Spinal cord (tissue), 10 donors: ENCODE measurements around the gene EGLN3. TPM values are rescaled to one million over a fixed set of nuclear protein-coding genes. Genes with fewer than 3 reads are reported as not detected.
"Not testable (repeated sequence)": the region's sequence is repeated elsewhere in the genome, so short reads cannot be mapped to it uniquely, and the experiment has no call there.

Experiments used
- DNase-seq, 6 donors: peaks; one replicate each; pipeline versions ENCODE4 v3.0.0 to v3.0.0-alpha.2; 2013 to 2015; ENCODE audit warnings: low spot score in 6 of 6, low read depth in 4 of 6
- H3K27ac ChIP-seq: one replicate; pipeline ENCODE4 v1.5.1; 2013; ENCODE audit warnings: low read depth, low read length, control low read depth
- H3K27me3 ChIP-seq: one replicate; pipeline ENCODE4 v1.6.1; 2013; ENCODE audit warnings: low read length; ENCODE audit not compliant: control insufficient read depth, insufficient read depth
- H3K36me3 ChIP-seq: one replicate; pipeline ENCODE4 v1.6.1; 2013; ENCODE audit warnings: low read length; ENCODE audit not compliant: control insufficient read depth, insufficient read depth
- H3K4me1 ChIP-seq: one replicate; pipeline ENCODE4 v1.6.1; 2013; ENCODE audit warnings: low read length; ENCODE audit not compliant: control insufficient read depth, insufficient read depth
- H3K4me3 ChIP-seq: one replicate; pipeline ENCODE4 v1.5.1; 2013; ENCODE audit warnings: low read depth, low read length, control low read depth
- H3K9me3 ChIP-seq: one replicate; pipeline ENCODE4 v1.6.1; 2013; ENCODE audit warnings: low read length; ENCODE audit not compliant: control insufficient read depth, insufficient read depth
- WGBS: methylation state at CpG from one replicate; pipeline ENCODE4 v1.1.5; 2013; ENCODE audit warnings: missing lambda C conversion rate; ENCODE audit not compliant: insufficient coverage; 5-methylcytosine and 5-hydroxymethylcytosine counted together
- polyA plus RNA-seq, 2 donors: library from polyadenylated mRNA; unstranded; fragments of 120-200 nt; gene quantifications; one replicate each; pipeline ENCODE4 v1.2.1, GENCODE V29; 2013; ENCODE audit not compliant: insufficient read length in 2 of 2
- total RNA-seq, 2 donors: library from RNA; depleted of rRNA in 1 of 2; stranded (reverse); fragments of 120-200 nt in 1 of 2; fragments of >200 nt in 1 of 2; gene quantifications; one replicate each; pipeline versions ENCODE4 v1.2.3 to v1.2.4, GENCODE V29; 2013 to 2014
- donor health status: healthy.

EGLN3 gene
- total and polyA plus RNA-seq, 4 donors = 25.1 to 49.9 (median 42.2) TPM

GRCh38 chr14:33986804-33987203 lies 35.9 kb upstream of the EGLN3 start:
- Histone ChIP-seq H3K4me1 (no peaks in the 10 kb centered on the region), H3K36me3 (no peaks in the 10 kb centered on the region), H3K4me3 (no peak overlapping the region), H3K27me3 (no peaks in the 10 kb centered on the region), H3K9me3 (peaks cover 3% of the 10 kb centered on the region), H3K27ac (no peak overlapping the region)
- DNase-seq = no peak
- WGBS = no CpG with 5 or more reads among the region's 5 CpGs

GRCh38 chr14:33985242-33985641 lies 34.4 kb upstream of the EGLN3 start:
- no peak for DNase-seq
- Histone ChIP-seq H3K9me3 (peaks cover 3% of the 10 kb centered on the region), H3K4me1 (no peaks in the 10 kb centered on the region), H3K4me3 (no peak overlapping the region), H3K27ac (no peak overlapping the region), H3K36me3 (no peaks in the 10 kb centered on the region), H3K27me3 (no peaks in the 10 kb centered on the region)
- no CpG with 5 or more reads among the region's 2 CpGs for WGBS

- Histone ChIP-seq H3K36me3 (no peaks in the 10 kb centered on the region), H3K4me3 (no peak overlapping the region), H3K27ac (no peak overlapping the region), H3K9me3 (no peaks in the 10 kb centered on the region), H3K4me1 (no peaks in the 10 kb centered on the region), H3K27me3 (no peaks in the 10 kb centered on the region)
- WGBS = 80% methylated on average over 2 of the region's 7 CpGs
- DNase-seq = no peak
Observed at GRCh38 chr14:33979613-33980276, 28.9 kb upstream of the EGLN3 start.

- 100% methylated on average over 2 of the region's 8 CpGs for WGBS
- no peaks in the 10 kb centered on the region for H3K27me3 ChIP-seq
- no peak for DNase-seq
- no peaks in the 10 kb centered on the region for H3K4me1 ChIP-seq
- no peaks in the 10 kb centered on the region for H3K36me3 ChIP-seq
- no peaks in the 10 kb centered on the region for H3K9me3 ChIP-seq
- H3K4me3 ChIP-seq = no peak overlapping the region
- no peak overlapping the region for H3K27ac ChIP-seq
Observed at GRCh38 chr14:33978892-33979612, 28.2 kb upstream of the EGLN3 start.

- no peak overlapping the region for H3K4me3 ChIP-seq
- WGBS = 93% methylated on average over 2 of the region's 6 CpGs
- no peaks in the 10 kb centered on the region for H3K27me3 ChIP-seq
- H3K9me3 ChIP-seq = no peaks in the 10 kb centered on the region
- no peak overlapping the region for H3K27ac ChIP-seq
- no peak for DNase-seq
- no peaks in the 10 kb centered on the region for H3K36me3 ChIP-seq
- H3K4me1 ChIP-seq = no peaks in the 10 kb centered on the region
Observed at GRCh38 chr14:33972583-33973081, 21.8 kb upstream of the EGLN3 start.

GRCh38 chr14:33969846-33970245 lies 19.0 kb upstream of the EGLN3 start:
- H3K36me3 ChIP-seq, H3K27ac ChIP-seq, H3K27me3 ChIP-seq, H3K4me1 ChIP-seq, H3K9me3 ChIP-seq, H3K4me3 ChIP-seq, DNase-seq: not testable (repeated sequence)
- WGBS = no CpG with 5 or more reads among the region's 1 CpG

- no peaks in the 10 kb centered on the region for H3K4me1 ChIP-seq
- no peak for DNase-seq
- H3K27ac ChIP-seq = no peak overlapping the region
- no peaks in the 10 kb centered on the region for H3K27me3 ChIP-seq
- WGBS = no CpG with 5 or more reads among the region's 1 CpG
- no peaks in the 10 kb centered on the region for H3K36me3 ChIP-seq
- no peaks in the 10 kb centered on the region for H3K9me3 ChIP-seq
- no peak overlapping the region for H3K4me3 ChIP-seq
Observed at GRCh38 chr14:33968722-33969121, 17.8 kb upstream of the EGLN3 start.

GRCh38 chr14:33967138-33967537 lies 16.3 kb upstream of the EGLN3 start:
- H3K27me3 ChIP-seq = no peaks in the 10 kb centered on the region
- no peak for DNase-seq
- H3K9me3 ChIP-seq = peaks cover 5% of the 10 kb centered on the region
- no CpG with 5 or more reads among the region's 4 CpGs for WGBS
- no peaks in the 10 kb centered on the region for H3K4me1 ChIP-seq
- H3K27ac ChIP-seq = no peak overlapping the region
- H3K36me3 ChIP-seq = no peaks in the 10 kb centered on the region
- H3K4me3 ChIP-seq = no peak overlapping the region

- H3K36me3 ChIP-seq = no peaks in the 10 kb centered on the region
- no peaks in the 10 kb centered on the region for H3K4me1 ChIP-seq
- no peak for DNase-seq
- H3K27ac ChIP-seq = no peak overlapping the region
- H3K9me3 ChIP-seq = peaks cover 8% of the 10 kb centered on the region
- 80% methylated on average over 4 of the region's 6 CpGs for WGBS
- no peak overlapping the region for H3K4me3 ChIP-seq
- H3K27me3 ChIP-seq = no peaks in the 10 kb centered on the region
Observed at GRCh38 chr14:33966276-33966675, 15.4 kb upstream of the EGLN3 start.
